ENCODE results near the gene HIF1A. TPM values are rescaled to one million over a fixed set of nuclear protein-coding genes. Genes with fewer than 3 reads are reported as not detected.

The HIF1A gene
- total and polyA plus RNA-seq, 2 of the 13 experiments (the other 11 are each of a cell fraction or from before 2014, with no cell fraction given) = 41.0 to 126 TPM

DNA sequence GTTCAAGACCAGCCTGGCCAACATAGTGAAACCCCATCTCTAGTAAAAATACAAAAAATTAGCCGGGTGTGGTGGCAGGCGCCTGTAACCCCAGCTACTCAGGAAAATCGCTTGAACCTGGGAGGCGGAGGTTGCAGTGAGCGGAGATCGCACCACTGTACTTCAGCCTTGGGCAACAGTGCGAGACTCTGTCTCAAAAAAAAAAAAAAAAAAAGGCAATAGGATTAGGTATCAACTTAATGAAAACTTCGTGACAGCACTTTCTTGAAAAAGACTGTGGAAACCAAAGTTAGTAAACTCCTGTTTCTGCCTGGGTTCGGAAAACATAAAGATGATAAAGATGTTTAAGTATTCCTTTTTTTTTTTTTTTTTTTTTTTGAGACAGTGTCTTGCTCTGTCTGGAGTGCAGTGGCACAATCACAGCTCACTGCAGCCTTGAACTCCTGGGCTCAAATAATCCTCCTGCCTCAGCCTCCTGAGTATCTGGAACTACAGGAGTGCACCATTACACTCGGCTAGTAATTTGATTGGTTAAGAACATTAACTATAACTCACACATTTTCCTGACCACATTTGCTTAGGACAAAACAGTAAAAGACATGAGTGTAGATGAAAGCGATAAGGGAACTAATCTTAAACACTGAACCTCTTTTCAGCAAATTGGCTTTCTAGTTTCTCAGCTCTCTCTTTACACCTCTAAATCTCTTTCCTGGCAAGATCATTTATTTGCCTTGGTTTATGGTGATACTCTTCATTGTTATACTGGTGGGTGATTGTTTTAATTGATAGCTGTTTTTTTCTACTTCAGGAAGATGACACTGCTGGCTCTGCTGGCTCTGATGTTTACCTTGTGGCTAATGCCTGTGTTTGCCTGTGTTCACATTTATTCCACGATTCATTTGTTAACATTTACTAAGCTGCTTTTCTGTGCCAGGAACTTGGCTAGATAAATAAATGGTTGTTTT lies 15.8 kb downstream of the HIF1A start (continued):
- TF ChIP-seq JUND (CRISPR knock-in tag; IDR thresholded peaks at IDR 0.05) = no peak
- no peak for TF ChIP-seq ZNF776 (CRISPR knock-in tag; IDR thresholded peaks at IDR 0.05)
- 0 out of 2 replicates have a peak, but pooled peaks have one; percentile 25 for TF ChIP-seq ELF3 (CRISPR knock-in tag; IDR thresholded peaks at IDR 0.05)
- TF ChIP-seq, protein P1, sequence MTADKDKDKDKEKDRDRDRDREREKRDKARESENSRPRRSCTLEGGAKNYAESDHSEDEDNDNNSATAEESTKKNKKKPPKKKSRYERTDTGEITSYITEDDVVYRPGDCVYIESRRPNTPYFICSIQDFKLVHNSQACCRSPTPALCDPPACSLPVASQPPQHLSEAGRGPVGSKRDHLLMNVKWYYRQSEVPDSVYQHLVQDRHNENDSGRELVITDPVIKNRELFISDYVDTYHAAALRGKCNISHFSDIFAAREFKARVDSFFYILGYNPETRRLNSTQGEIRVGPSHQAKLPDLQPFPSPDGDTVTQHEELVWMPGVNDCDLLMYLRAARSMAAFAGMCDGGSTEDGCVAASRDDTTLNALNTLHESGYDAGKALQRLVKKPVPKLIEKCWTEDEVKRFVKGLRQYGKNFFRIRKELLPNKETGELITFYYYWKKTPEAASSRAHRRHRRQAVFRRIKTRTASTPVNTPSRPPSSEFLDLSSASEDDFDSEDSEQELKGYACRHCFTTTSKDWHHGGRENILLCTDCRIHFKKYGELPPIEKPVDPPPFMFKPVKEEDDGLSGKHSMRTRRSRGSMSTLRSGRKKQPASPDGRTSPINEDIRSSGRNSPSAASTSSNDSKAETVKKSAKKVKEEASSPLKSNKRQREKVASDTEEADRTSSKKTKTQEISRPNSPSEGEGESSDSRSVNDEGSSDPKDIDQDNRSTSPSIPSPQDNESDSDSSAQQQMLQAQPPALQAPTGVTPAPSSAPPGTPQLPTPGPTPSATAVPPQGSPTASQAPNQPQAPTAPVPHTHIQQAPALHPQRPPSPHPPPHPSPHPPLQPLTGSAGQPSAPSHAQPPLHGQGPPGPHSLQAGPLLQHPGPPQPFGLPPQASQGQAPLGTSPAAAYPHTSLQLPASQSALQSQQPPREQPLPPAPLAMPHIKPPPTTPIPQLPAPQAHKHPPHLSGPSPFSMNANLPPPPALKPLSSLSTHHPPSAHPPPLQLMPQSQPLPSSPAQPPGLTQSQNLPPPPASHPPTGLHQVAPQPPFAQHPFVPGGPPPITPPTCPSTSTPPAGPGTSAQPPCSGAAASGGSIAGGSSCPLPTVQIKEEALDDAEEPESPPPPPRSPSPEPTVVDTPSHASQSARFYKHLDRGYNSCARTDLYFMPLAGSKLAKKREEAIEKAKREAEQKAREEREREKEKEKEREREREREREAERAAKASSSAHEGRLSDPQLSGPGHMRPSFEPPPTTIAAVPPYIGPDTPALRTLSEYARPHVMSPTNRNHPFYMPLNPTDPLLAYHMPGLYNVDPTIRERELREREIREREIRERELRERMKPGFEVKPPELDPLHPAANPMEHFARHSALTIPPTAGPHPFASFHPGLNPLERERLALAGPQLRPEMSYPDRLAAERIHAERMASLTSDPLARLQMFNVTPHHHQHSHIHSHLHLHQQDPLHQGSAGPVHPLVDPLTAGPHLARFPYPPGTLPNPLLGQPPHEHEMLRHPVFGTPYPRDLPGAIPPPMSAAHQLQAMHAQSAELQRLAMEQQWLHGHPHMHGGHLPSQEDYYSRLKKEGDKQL (CRISPR knock-in tag; IDR thresholded peaks at IDR 0.05; ENCODE audit: low read depth) = 0 out of 2 replicates have a peak, but pooled peaks have one; percentile 46
- no peak for TF ChIP-seq SMYD3 (CRISPR knock-in tag; IDR thresholded peaks at IDR 0.05)
- TF ChIP-seq ZIK1 (CRISPR knock-in tag; IDR thresholded peaks at IDR 0.05; ENCODE audit: borderline replicate concordance, low read depth) = no peak
- TF ChIP-seq, protein P2, sequence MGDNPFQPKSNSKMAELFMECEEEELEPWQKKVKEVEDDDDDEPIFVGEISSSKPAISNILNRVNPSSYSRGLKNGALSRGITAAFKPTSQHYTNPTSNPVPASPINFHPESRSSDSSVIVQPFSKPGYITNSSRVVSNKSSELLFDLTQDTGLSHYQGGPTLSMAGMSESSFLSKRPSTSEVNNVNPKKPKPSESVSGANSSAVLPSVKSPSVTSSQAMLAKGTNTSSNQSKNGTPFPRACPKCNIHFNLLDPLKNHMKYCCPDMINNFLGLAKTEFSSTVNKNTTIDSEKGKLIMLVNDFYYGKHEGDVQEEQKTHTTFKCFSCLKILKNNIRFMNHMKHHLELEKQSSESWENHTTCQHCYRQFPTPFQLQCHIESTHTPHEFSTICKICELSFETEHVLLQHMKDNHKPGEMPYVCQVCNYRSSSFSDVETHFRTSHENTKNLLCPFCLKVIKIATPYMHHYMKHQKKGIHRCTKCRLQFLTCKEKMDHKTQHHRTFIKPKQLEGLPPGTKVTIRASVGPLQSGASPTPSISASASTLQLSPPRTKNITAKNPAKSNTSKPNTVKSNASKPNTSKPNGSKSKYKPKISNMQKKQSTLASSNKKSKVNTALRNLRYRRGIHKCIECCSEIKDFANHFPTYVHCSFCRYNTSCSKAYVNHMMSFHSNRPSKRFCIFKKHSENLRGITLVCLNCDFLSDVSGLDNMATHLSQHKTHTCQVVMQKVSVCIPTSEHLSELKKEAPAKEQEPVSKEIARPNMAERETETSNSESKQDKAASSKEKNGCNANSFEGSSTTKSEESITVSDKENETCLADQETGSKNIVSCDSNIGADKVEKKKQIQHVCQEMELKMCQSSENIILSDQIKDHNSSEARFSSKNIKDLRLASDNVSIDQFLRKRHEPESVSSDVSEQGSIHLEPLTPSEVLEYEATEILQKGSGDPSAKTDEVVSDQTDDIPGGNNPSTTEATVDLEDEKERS (CRISPR knock-in tag; IDR thresholded peaks at IDR 0.05) = no peak
- TF ChIP-seq, protein P3, sequence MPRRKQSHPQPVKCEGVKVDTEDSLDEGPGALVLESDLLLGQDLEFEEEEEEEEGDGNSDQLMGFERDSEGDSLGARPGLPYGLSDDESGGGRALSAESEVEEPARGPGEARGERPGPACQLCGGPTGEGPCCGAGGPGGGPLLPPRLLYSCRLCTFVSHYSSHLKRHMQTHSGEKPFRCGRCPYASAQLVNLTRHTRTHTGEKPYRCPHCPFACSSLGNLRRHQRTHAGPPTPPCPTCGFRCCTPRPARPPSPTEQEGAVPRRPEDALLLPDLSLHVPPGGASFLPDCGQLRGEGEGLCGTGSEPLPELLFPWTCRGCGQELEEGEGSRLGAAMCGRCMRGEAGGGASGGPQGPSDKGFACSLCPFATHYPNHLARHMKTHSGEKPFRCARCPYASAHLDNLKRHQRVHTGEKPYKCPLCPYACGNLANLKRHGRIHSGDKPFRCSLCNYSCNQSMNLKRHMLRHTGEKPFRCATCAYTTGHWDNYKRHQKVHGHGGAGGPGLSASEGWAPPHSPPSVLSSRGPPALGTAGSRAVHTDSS (CRISPR knock-in tag; conservative IDR thresholded peaks at IDR 0.05) = no peak
- no peak for TF ChIP-seq SP140L (CRISPR knock-in tag; IDR thresholded peaks at IDR 0.05; ENCODE audit: borderline replicate concordance)
- TF ChIP-seq SRY (CRISPR knock-in tag; IDR thresholded peaks at IDR 0.05) = no peak
- TF ChIP-seq TBX3 (IDR thresholded peaks at IDR 0.05; ENCODE audit: borderline replicate concordance) = no peak
- no peak for TF ChIP-seq CBFB (CRISPR knock-in tag; IDR thresholded peaks at IDR 0.05)
- peak; percentile 64 for TF ChIP-seq SAP130 (CRISPR knock-in tag; IDR thresholded peaks at IDR 0.05; ENCODE audit: low read depth)

Data from HepG2 (cell line).